ENCODE results near the gene SRRM4. TPM values are rescaled to one million over a fixed set of nuclear protein-coding genes. Genes with fewer than 3 reads are reported as not detected.

The SRRM4 gene
- total RNA-seq, 2 experiments from 2014 or later = not detected

- DNase-seq (no peak), ATAC-seq (ENCODE audit: poor library complexity) (no peak)
- Histone ChIP-seq H3K4me1 (ENCODE audit: insufficient read depth, low read length) (no peaks in the 10 kb centered on the region), H3K27me3 (ENCODE audit: control insufficient read depth in 1 of 2, insufficient read depth in 2 of 2, low read length in 2 of 2) (no peaks in the 10 kb centered on the region), H3K27ac (ENCODE audit: low read depth in 1 of 2, low read length in 2 of 2) (no peak overlapping the region), H3K4me3 (ENCODE audit: low read length) (no peak overlapping the region), H3K36me3 (ENCODE audit: insufficient read depth, low read length) (no peaks in the 10 kb centered on the region), H3K9me3 (ENCODE audit: control insufficient read depth in 1 of 2, insufficient read depth in 1 of 2, low read length in 2 of 2) (no peaks in the 10 kb centered on the region)
- Mint-ChIP-seq H3K9me3 (no peaks in the 10 kb centered on the region), H3K27me3 (peaks cover 12% of the 10 kb centered on the region), H3K27ac (no peak overlapping the region), H3K4me3 (no peak overlapping the region), H3K36me3 (ENCODE audit: low read depth) (no peaks in the 10 kb centered on the region), H3K4me1 (ENCODE audit: low read depth) (no peaks in the 10 kb centered on the region)
- CTCF ChIA-PET = no interaction called here
- no peak for TF ChIP-seq CTCF (IDR thresholded peaks at IDR 0.05)
- intact Hi-C loops (cut with DNase I, micrococcal nuclease) = no loop called here
- POLR2A ChIA-PET = no interaction called here
Measured at GRCh38 chr12:119090865-119091264, 109.5 kb downstream of the SRRM4 start.

DNA sequence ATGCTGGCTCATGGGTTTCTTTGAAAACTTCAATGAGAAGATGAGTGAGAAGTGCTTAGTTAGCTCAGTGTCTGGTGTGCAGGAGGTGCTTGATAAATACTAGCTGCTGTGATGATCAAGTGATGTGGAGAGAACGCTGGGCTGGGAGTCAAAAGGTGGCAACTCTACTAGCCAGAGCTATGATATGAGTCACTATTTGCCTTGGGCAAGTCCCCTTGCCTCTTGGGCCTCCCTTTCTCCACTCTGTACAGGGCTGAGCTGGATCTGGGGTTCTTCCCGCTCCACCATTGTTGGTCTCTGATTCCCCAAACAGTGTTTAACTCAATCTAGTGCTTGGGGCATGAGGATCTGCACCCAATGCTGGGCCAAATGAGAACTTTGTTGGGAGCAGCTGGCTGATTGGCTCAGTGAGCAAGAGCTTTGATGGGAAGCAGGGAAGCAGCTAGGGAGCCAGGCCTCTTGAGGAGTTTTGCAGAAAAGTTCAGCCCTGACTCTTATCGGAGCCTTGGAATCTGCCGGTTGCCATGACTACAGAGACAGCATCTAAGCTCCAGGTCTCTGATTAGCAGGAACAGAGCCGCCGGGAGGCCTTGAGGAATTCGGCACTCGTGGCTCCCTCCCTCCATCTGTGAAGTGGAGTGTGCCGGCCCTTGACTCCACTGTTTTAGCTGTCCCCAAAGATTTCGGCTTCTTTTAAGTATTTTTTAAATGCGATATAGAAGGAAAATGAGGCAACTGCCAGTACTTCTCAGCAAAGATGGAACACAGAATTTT, 115.3 kb downstream of the SRRM4 start:
- no peaks in the 10 kb centered on the region for H3K4me1 Mint-ChIP-seq (ENCODE audit: low read depth)
- H3K4me3 Mint-ChIP-seq = no peak overlapping the region

GRCh38 chr12:119100933-119101332, 119.6 kb downstream of the SRRM4 start:
- no peak for ATAC-seq (ENCODE audit: poor library complexity)
- Histone ChIP-seq H3K9me3 (ENCODE audit: control insufficient read depth in 1 of 2, insufficient read depth in 1 of 2, low read length in 2 of 2) (peaks cover 0 to 8% of the 10 kb centered on the region in 2 experiments), H3K4me3 (ENCODE audit: low read length) (no peak overlapping the region), H3K27me3 (ENCODE audit: control insufficient read depth in 1 of 2, insufficient read depth in 2 of 2, low read length in 2 of 2) (peaks cover 0 to 8% of the 10 kb centered on the region in 2 experiments), H3K36me3 (ENCODE audit: insufficient read depth, low read length) (no peaks in the 10 kb centered on the region), H3K4me1 (ENCODE audit: insufficient read depth, low read length) (no peaks in the 10 kb centered on the region), H3K27ac (ENCODE audit: low read depth in 1 of 2, low read length in 2 of 2) (no peak overlapping the region)
- DNase-seq = no peak
- TF ChIP-seq CTCF (IDR thresholded peaks at IDR 0.05) = no peak
- ChIA-PET CTCF (no interaction called here), POLR2A (no interaction called here)
- Mint-ChIP-seq H3K4me1 (ENCODE audit: low read depth) (no peaks in the 10 kb centered on the region), H3K4me3 (no peak overlapping the region), H3K27ac (no peak overlapping the region), H3K9me3 (peaks cover 17% of the 10 kb centered on the region), H3K27me3 (no peaks in the 10 kb centered on the region), H3K36me3 (ENCODE audit: low read depth) (no peaks in the 10 kb centered on the region)
- intact Hi-C loops (cut with DNase I, micrococcal nuclease) = no loop called here

More for the DNA sequence above, 115.3 kb downstream of the SRRM4 start:
- Histone ChIP-seq H3K36me3 (ENCODE audit: insufficient read depth, low read length) (no peaks in the 10 kb centered on the region), H3K27me3 (ENCODE audit: control insufficient read depth in 1 of 2, insufficient read depth in 2 of 2, low read length in 2 of 2) (peaks cover 0 to 3% of the 10 kb centered on the region in 2 experiments), H3K4me1 (ENCODE audit: insufficient read depth, low read length) (no peaks in the 10 kb centered on the region), H3K4me3 (ENCODE audit: low read length) (no peak overlapping the region), H3K27ac (ENCODE audit: low read depth in 1 of 2, low read length in 2 of 2) (no peak overlapping the region), H3K9me3 (ENCODE audit: control insufficient read depth in 1 of 2, insufficient read depth in 1 of 2, low read length in 2 of 2) (peaks cover 0 to 5% of the 10 kb centered on the region in 2 experiments)
- CTCF ChIA-PET = no interaction called here
- DNase-seq (no peak), ATAC-seq (ENCODE audit: poor library complexity) (no peak)
- POLR2A ChIA-PET = no interaction called here
- no peak for TF ChIP-seq CTCF (IDR thresholded peaks at IDR 0.05)
- intact Hi-C loops (cut with DNase I, micrococcal nuclease) = no loop called here
- Mint-ChIP-seq H3K9me3 (peaks cover 14% of the 10 kb centered on the region), H3K36me3 (ENCODE audit: low read depth) (no peaks in the 10 kb centered on the region), H3K27me3 (peaks cover 3% of the 10 kb centered on the region), H3K27ac (no peak overlapping the region)

Data from CD4-positive, alpha-beta T cell (primary cell).